ENCODE measurements around the gene ACOX3.

DNA sequence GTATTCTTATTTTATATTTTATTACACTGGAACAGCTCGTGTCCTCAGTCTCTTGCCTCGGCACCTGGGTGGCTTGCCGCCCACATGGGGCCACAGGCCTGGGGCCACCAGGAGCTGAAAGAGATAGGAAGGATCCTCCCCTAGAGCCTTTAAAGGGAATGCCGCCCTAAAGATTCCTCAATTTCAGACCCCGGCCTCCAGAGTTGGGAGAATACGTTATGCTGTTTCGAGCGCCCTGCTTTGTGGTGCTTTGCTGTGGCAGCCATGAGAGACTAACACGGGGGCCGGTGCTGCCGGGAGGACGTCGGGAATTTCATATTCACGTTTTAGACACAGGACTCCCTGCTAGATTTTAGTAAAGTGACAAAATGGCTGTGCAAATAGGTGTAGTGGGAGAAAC, 33.2 kb downstream of the ACOX3 start:
- TF ChIP-seq CTCF (IDR thresholded peaks at IDR 0.05) (no peak), MYC (IDR thresholded peaks at IDR 0.05; ENCODE audit: borderline replicate concordance, low read length) (no peak), RCOR1 (IDR thresholded peaks at IDR 0.05; ENCODE audit: low read depth, low read length) (no peak), SREBF2 (IDR thresholded peaks at IDR 0.05) (no peak), CEBPB (IDR thresholded peaks at IDR 0.05) (no peak), RARB (CRISPR knock-in tag; IDR thresholded peaks at IDR 0.05) (no peak)
